ENCODE measurements around the gene MAP3K3.

Gene MAP3K3

GRCh38 chr17:63685041-63685440 is 62.8 kb downstream of the MAP3K3 start:
- H3K4me3 ChIP-seq (ENCODE audit: low read length): no peak overlapping the region
- H3K36me3 ChIP-seq (ENCODE audit: control insufficient read depth, low read depth, low read length): peaks cover 12% of the 10 kb centered on the region
- no peak overlapping the region for H3K27ac ChIP-seq (ENCODE audit: low read length)
- no peak overlapping the region for H3K9ac ChIP-seq (ENCODE audit: low read length)
- no peaks in the 10 kb centered on the region for H3K9me3 ChIP-seq (ENCODE audit: control insufficient read depth, low read depth, low read length)
- no peaks in the 10 kb centered on the region for H3K4me1 ChIP-seq (ENCODE audit: control insufficient read depth, low read depth, low read length)
- H3K27me3 ChIP-seq (ENCODE audit: control insufficient read depth, insufficient read depth, low read length): no peaks in the 10 kb centered on the region

GRCh38 chr17:63685578-63685977 is 63.4 kb downstream of the MAP3K3 start:
- peaks cover 17% of the 10 kb centered on the region for H3K36me3 ChIP-seq (ENCODE audit: control insufficient read depth, low read depth, low read length)
- no peak overlapping the region for H3K9ac ChIP-seq (ENCODE audit: low read length)
- no peaks in the 10 kb centered on the region for H3K4me1 ChIP-seq (ENCODE audit: control insufficient read depth, low read depth, low read length)
- H3K27me3 ChIP-seq (ENCODE audit: control insufficient read depth, insufficient read depth, low read length): no peaks in the 10 kb centered on the region
- H3K27ac ChIP-seq (ENCODE audit: low read length): no peak overlapping the region
- no peaks in the 10 kb centered on the region for H3K9me3 ChIP-seq (ENCODE audit: control insufficient read depth, low read depth, low read length)
- H3K4me3 ChIP-seq (ENCODE audit: low read length): no peak overlapping the region

GRCh38 chr17:63686138-63686685 is 64.0 kb downstream of the MAP3K3 start:
- no peak overlapping the region for H3K27ac ChIP-seq (ENCODE audit: low read length)
- H3K4me3 ChIP-seq (ENCODE audit: low read length): no peak overlapping the region
- H3K9ac ChIP-seq (ENCODE audit: low read length): no peak overlapping the region
- H3K36me3 ChIP-seq (ENCODE audit: control insufficient read depth, low read depth, low read length): peaks cover 18% of the 10 kb centered on the region
- H3K4me1 ChIP-seq (ENCODE audit: control insufficient read depth, low read depth, low read length): no peaks in the 10 kb centered on the region
- no peaks in the 10 kb centered on the region for H3K9me3 ChIP-seq (ENCODE audit: control insufficient read depth, low read depth, low read length)
- no peaks in the 10 kb centered on the region for H3K27me3 ChIP-seq (ENCODE audit: control insufficient read depth, insufficient read depth, low read length)

DNA sequence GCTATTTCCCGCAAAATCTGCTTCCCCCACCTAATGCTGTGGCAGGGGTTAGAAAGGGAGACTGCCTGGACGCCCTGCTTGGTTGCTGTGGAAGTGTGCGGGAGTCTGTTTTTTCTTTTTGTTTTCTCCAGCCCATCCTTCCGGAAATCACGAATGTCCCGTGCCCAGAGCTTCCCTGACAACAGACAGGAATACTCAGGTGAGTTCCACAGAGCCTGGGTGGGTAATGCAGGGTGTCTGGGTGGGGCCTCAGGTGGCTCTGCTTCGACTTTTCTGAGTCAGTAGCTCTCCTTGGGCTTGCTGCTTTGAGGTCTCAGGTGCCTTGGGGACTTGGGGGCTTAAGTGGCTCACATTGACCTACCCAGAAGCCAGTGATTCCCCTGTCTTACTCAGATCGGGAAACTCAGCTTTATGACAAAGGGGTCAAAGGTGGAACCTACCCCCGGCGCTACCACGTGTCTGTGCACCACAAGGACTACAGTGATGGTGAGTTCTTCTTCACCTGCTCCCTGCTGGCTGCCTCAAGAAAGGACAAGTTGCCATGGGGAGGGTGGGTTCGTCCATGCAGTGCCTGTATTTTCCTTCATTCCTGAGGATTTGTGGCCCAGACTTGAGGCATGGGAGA is 66.3 kb downstream of the MAP3K3 start:
- no peaks in the 10 kb centered on the region for H3K4me1 ChIP-seq (ENCODE audit: control insufficient read depth, low read depth, low read length)
- H3K9ac ChIP-seq (ENCODE audit: low read length): no peak overlapping the region
- no peak overlapping the region for H3K4me3 ChIP-seq (ENCODE audit: low read length)
- H3K27me3 ChIP-seq (ENCODE audit: control insufficient read depth, insufficient read depth, low read length): no peaks in the 10 kb centered on the region
- H3K27ac ChIP-seq (ENCODE audit: low read length): no peak overlapping the region
- peaks cover 20% of the 10 kb centered on the region for H3K36me3 ChIP-seq (ENCODE audit: control insufficient read depth, low read depth, low read length)
- H3K9me3 ChIP-seq (ENCODE audit: control insufficient read depth, low read depth, low read length): no peaks in the 10 kb centered on the region

GRCh38 chr17:63689479-63689878 is 67.3 kb downstream of the MAP3K3 start:
- H3K4me1 ChIP-seq (ENCODE audit: control insufficient read depth, low read depth, low read length): no peaks in the 10 kb centered on the region
- H3K9me3 ChIP-seq (ENCODE audit: control insufficient read depth, low read depth, low read length): no peaks in the 10 kb centered on the region
- peaks cover 20% of the 10 kb centered on the region for H3K36me3 ChIP-seq (ENCODE audit: control insufficient read depth, low read depth, low read length)
- H3K4me3 ChIP-seq (ENCODE audit: low read length): no peak overlapping the region
- H3K9ac ChIP-seq (ENCODE audit: low read length): no peak overlapping the region
- no peak overlapping the region for H3K27ac ChIP-seq (ENCODE audit: low read length)
- H3K27me3 ChIP-seq (ENCODE audit: control insufficient read depth, insufficient read depth, low read length): no peaks in the 10 kb centered on the region

- Histone ChIP-seq H3K27ac (ENCODE audit: low read length) (no peak overlapping the region), H3K4me1 (ENCODE audit: control insufficient read depth, low read depth, low read length) (peaks cover 7% of the 10 kb centered on the region), H3K4me3 (ENCODE audit: low read length) (no peak overlapping the region), H3K9me3 (ENCODE audit: control insufficient read depth, low read depth, low read length) (no peaks in the 10 kb centered on the region), H3K9ac (ENCODE audit: low read length) (no peak overlapping the region), H3K36me3 (ENCODE audit: control insufficient read depth, low read depth, low read length) (peaks cover 27% of the 10 kb centered on the region), H3K27me3 (ENCODE audit: control insufficient read depth, insufficient read depth, low read length) (no peaks in the 10 kb centered on the region)
Observed at GRCh38 chr17:63692195-63692816, 70.1 kb downstream of the MAP3K3 start.

GRCh38 chr17:63693411-63694113 is 71.3 kb downstream of the MAP3K3 start:
- Histone ChIP-seq H3K9me3 (ENCODE audit: control insufficient read depth, low read depth, low read length) (no peaks in the 10 kb centered on the region), H3K9ac (ENCODE audit: low read length) (no peak overlapping the region), H3K36me3 (ENCODE audit: control insufficient read depth, low read depth, low read length) (peaks cover 31% of the 10 kb centered on the region), H3K4me1 (ENCODE audit: control insufficient read depth, low read depth, low read length) (peaks cover 11% of the 10 kb centered on the region), H3K27ac (ENCODE audit: low read length) (no peak overlapping the region), H3K27me3 (ENCODE audit: control insufficient read depth, insufficient read depth, low read length) (no peaks in the 10 kb centered on the region), H3K4me3 (ENCODE audit: low read length) (no peak overlapping the region)

- H3K27ac ChIP-seq (ENCODE audit: low read length): no peak overlapping the region
- H3K4me3 ChIP-seq (ENCODE audit: low read length): no peak overlapping the region
- H3K9me3 ChIP-seq (ENCODE audit: control insufficient read depth, low read depth, low read length): no peaks in the 10 kb centered on the region
- peaks cover 25% of the 10 kb centered on the region for H3K36me3 ChIP-seq (ENCODE audit: control insufficient read depth, low read depth, low read length)
- H3K4me1 ChIP-seq (ENCODE audit: control insufficient read depth, low read depth, low read length): peaks cover 11% of the 10 kb centered on the region
- no peak overlapping the region for H3K9ac ChIP-seq (ENCODE audit: low read length)
- no peaks in the 10 kb centered on the region for H3K27me3 ChIP-seq (ENCODE audit: control insufficient read depth, insufficient read depth, low read length)
Observed at GRCh38 chr17:63694229-63694949, 72.2 kb downstream of the MAP3K3 start.

DNA sequence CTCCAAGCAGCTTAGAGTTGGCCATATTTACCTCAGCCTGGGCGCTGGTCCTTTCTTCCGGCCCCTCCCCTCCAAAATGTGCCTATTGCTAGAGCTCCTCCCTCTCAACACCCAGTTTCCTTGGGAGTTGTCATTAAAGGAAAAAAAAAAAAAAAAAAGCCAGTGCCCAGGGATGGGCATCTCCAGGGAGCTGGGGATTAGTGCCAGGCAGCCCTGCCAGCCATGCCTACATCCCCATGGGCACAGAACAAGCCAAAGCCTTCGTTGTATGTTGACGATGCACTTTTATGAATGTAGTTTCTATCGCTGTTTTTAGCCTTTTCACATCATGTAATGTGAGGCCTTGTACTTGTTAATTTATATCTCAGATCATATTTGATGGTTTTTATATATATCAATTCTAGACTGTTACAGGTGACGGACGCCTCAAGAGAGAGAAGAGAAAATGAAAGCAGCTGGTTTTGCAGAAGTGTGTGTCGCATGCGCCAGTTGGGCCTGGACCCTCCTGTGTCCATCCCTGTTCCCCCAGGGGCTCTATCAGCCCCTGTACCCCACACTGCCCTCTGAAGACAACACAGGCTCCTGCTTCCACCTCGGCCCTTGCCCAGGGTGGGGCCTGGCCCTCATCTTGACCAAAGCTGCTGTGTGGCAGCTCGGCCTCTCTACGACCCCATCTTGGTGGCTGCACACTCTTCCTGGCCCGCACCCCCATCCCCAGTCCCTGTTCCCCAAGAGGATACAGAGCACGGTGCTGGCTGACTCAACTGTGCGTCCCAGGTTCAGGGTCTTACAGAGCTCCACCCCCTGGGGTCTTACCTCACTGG is 72.9 kb downstream of the MAP3K3 start:
- H3K9me3 ChIP-seq (ENCODE audit: control insufficient read depth, low read depth, low read length): no peaks in the 10 kb centered on the region
- H3K9ac ChIP-seq (ENCODE audit: low read length): no peak overlapping the region
- peaks cover 11% of the 10 kb centered on the region for H3K4me1 ChIP-seq (ENCODE audit: control insufficient read depth, low read depth, low read length)
- no peak overlapping the region for H3K27ac ChIP-seq (ENCODE audit: low read length)
- H3K4me3 ChIP-seq (ENCODE audit: low read length): no peak overlapping the region
- H3K36me3 ChIP-seq (ENCODE audit: control insufficient read depth, low read depth, low read length): peaks cover 21% of the 10 kb centered on the region
- no peaks in the 10 kb centered on the region for H3K27me3 ChIP-seq (ENCODE audit: control insufficient read depth, insufficient read depth, low read length)

DNA sequence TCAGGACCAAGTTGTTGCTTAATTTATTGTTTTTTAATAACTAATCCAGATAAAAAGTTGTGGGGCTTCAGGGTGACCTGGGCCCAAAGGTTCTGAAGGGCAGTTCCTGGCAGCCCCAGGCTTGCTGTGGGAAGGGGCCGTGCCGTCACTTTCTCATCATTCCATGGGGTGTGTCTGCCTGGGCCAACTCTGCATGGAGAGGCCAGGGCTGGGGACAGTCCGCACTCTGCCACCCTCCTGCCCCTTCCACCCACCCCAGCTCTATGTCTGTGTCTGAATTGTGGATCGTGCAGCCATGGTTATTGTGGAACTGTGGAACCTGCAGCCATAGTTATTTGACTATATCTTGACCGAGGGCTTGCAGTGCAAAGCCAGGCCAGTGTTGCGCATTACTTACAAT is 73.7 kb downstream of the MAP3K3 start:
- Histone ChIP-seq H3K27me3 (ENCODE audit: control insufficient read depth, insufficient read depth, low read length) (no peaks in the 10 kb centered on the region), H3K27ac (ENCODE audit: low read length) (no peak overlapping the region), H3K4me1 (ENCODE audit: control insufficient read depth, low read depth, low read length) (peaks cover 11% of the 10 kb centered on the region), H3K9me3 (ENCODE audit: control insufficient read depth, low read depth, low read length) (no peaks in the 10 kb centered on the region), H3K9ac (ENCODE audit: low read length) (no peak overlapping the region), H3K4me3 (ENCODE audit: low read length) (no peak overlapping the region), H3K36me3 (ENCODE audit: control insufficient read depth, low read depth, low read length) (peaks cover 15% of the 10 kb centered on the region)

Measured in iPS-18a (cell line).